GM18870 (cell line): ENCODE data around the gene SPACA4.

Source experiments
- ATAC-seq: cut with Tn5 transposase; IDR thresholded peaks from one replicate; pipeline ENCODE4 v1.9.1; 2021; ENCODE audit warnings: moderate library complexity; ENCODE audit not compliant: unreplicated experiment

Gene SPACA4

GRCh38 chr19:48646722-48647216 is 40.2 kb downstream of the SPACA4 start:
- ATAC-seq: no peak

- ATAC-seq: no peak
These were observed 41.6 kb downstream of the SPACA4 start for GRCh38 chr19:48648134-48648533.

- ATAC-seq: no peak
These were observed 44.6 kb downstream of the SPACA4 start for GRCh38 chr19:48650974-48651682.

GRCh38 chr19:48651683-48652048 is 45.1 kb downstream of the SPACA4 start:
- ATAC-seq: no peak

GRCh38 chr19:48654299-48655059 is 47.9 kb downstream of the SPACA4 start:
- ATAC-seq: no peak

- no peak for ATAC-seq
These were observed 50.4 kb downstream of the SPACA4 start for GRCh38 chr19:48656840-48657474.
